HG03342 (cell line): Measurements from ENCODE around the gene HOXB2.
"Not testable (repeated sequence)": the region's sequence is repeated elsewhere in the genome, so short reads cannot be mapped to it uniquely, and the experiment has no call there.

ENCODE experiments used
- ATAC-seq: cut with Tn5 transposase; IDR thresholded peaks from one replicate; pipeline ENCODE4 v1.9.1; 2021; ENCODE audit warnings: mild to moderate bottlenecking, moderate library complexity; ENCODE audit not compliant: unreplicated experiment

Gene HOXB2

DNA sequence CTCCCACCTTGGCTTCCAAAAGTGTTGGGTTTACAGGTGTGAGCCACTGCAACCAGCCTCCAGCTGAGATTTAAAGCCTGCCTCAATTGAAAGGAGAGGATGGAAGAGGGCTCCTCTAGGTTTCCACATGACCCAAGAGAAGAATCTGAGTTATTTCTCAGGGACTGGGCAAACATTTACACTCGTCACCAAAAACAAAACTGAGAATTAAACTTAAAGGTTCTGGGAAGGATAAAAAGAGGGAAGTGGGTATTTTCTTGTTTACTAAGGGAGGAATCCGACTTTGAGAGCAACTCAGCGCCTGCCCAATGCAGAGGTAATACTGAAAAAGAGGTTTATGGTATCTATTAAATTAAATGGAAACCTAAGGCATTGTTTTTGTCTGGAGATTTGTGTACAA lies 27.4 kb downstream of the HOXB2 start:
- ATAC-seq = no peak

DNA sequence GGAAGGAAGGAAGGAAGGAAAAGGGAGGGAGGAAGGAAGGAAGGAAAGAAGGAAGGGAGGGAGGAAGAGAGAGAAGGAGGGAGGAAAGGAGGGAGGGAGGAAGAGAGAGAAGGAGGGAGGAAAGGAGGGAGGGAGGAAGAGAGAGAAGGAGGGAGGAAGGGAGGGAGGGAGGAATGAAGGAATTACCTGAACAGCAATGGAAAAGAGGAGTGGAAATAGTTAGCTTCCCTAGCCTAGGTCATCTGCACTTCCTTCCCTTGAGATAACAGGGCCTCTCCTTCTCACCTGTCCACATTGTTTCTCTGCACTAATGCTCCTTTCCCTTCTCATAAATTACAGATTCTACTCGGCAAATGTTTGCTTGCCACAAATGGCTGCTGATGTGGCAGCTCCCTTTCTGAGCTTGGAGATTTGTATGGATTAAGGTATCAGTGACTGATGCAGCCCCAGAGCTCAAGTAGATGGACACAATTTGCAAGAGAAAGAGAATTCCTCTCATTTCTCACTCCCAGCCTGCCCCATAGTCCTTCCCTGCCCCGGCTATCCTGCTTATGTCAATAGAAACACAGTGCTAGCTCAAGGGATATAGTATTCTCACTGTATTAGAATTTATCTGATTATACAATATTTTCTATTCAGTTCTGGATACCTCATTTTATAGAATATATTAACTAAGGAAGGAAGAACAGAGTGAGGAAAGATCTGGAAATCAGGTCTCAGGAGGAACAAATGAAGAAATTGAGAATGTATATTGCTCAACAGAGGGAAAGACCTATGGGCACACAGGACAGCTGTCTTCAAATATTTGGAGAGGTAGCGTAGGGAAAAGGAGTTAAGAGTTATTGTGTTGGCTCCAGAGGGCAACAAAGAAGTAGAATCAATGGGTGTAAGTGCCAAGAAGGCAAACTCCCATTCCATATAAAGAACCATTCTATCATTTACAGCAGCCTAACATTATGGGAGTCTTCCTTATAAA lies 28.7 kb downstream of the HOXB2 start:
- no peak for ATAC-seq

DNA sequence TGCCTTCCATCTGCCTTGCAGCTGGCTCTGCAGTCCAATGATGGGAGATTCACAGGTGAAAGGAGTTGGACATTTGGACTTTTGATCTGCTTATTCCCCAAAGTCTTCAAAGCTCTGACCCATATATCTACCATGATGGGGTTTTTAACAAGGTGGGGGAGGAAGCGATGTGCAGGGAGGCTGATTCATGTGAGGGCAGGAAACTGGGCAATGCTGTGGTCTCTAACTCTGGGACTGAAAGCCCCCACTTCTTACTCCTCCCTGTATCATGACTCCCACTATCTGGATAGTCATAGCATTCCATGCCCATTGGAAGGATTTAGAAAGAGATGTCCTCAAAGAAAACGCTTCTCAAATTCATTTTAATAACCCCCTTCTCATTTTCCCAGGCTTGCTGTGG lies 30.4 kb downstream of the HOXB2 start:
- ATAC-seq = no peak

DNA sequence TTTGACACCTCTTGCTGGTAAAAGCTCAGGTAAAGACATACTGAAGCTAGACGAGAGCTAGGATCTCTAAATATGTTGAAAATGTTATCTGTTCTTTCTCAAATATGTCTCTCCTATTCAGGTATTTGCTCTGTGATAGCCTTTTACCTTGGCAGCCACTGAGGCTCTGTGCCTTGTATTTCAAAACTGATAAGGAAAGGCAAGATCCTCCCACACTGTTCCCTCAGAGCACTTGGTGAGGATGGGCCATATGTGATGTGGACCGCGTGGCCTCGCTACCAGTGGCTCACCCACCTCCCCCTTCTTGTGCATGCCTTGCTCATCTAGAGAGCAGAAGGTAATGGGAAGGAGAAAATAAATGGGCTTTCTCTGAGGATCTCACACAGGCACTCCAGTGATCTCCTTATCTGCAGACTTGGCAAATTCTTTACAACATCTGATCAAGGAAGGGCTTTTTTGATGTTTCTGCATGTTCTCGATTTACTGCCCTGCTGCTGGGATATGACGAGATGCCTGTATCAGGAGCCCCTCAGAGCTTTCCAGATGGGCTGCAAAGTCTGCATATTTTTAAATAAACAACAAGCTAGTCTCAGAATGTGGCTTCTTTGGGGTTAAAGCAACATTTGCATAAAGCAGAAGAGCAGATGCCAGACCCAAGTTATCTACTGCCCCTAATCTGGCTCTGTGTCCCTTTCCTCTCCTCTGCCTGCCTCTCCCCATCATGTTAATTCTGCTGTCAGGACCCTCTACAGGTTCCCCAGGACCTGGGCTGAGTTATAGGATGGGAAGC lies 31.0 kb downstream of the HOXB2 start:
- no peak for ATAC-seq

DNA sequence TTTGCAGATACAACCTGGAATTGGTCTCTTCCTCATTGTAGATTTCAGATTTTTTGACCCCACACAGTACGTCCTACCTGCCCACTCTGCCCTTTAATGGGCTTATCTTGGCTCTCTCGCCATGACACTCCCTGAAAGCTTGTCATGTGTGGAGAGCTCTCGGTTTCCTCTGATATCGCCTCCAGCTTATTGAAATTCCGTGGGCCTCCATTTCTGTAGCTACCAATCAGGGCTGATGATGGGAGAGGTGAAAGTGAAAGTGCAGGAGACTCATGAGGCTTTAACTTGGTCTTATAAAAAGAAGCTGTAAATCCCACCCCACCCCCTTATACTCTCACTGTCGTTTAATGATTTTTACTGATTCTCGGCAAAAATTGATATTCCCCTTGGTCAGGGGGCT lies 31.8 kb downstream of the HOXB2 start:
- ATAC-seq = no peak

DNA sequence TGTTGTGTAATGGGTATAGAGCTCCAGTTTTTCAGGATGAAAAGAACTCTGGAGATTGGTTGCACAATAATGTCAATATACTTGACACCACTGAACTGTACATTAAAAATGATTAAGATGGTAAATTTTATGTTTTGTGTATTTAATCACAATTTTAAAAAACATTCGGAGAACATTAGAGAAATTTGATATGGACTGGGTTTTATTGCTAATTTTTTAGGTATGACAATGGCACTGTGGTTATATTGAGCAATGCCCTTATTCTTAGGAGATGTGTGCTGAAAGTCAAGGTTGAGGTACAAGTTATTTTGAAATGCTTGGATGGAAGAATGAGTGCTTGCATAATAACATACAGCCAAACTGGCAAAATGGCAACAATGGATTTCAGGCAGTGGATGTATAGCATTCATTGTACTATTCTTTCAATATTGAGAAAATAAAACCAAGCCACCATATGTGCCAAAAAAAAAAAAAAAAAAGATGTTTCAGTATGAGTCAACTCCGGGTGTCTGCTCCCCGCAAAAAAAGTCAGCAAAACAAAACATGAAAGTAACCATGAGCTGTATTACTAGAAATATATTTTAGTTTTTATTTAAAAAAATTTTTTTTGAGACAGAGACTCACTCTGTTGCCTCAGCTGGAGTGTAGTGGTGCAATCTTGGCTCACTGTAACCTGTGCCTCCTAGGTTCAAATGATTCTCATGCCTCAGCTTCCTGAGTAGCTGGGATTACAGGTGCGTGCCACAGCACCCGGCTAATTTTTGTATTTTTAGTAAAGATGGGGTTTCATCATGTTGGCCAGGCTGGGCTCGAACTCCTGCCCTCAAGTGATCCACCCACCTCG lies 33.9 kb downstream of the HOXB2 start:
- ATAC-seq = peak; percentile 41

DNA sequence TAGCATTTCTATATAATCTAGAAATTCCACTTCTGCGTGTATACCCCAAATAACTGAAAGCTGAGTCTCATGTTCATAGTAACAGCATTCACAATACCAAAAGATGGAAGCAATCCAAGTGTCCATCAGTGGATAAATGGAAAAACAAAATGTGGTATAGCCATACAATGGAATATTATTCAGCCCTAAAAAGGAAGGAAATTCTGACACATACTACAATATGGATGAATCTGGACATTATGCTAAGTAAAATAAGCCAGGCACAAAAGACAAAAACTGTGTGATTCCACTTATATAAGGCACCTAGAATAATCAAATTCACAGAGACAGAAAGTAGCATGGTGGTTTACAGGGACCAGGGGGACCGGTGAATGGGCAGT lies 34.5 kb downstream of the HOXB2 start:
- no peak for ATAC-seq

DNA sequence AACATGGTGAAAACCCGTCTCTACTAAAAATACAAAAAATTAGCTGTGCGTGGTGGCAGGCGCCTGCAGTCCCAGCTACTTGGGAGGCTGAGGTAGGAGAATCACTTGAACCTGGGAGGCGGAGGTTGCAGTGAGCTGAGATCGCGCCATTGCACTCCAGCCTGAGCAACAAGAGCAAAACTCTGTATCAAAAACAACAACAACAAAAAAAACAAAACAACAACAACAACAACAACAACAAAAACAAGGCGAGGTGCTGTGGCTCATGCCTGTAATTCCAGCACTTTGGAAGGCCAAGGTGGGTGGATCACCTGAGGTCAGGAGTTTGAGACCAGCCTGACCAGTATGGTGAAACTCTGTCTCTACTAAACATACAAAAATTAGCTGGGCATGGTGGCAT lies 35.2 kb downstream of the HOXB2 start:
- not testable (repeated sequence) for ATAC-seq

DNA sequence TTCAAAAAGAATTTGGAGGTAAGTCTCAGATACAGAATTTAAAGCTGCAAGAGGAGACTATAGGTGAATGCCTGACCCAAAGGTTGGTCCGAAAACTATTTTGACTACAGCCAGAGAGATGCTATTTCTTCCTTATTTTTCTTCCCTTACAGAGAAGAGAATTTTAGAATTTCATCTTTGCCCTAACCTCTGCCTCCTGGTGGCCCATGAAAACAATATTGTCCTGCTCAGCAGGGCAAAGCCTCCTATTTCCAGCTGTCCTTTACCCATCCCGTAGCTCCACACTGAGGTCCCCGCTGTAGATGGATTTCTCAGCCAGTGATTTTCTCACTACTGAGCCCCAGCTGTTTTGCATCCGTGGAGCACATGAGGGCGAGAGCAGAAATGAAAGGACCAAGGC lies 38.7 kb downstream of the HOXB2 start:
- ATAC-seq = no peak

DNA sequence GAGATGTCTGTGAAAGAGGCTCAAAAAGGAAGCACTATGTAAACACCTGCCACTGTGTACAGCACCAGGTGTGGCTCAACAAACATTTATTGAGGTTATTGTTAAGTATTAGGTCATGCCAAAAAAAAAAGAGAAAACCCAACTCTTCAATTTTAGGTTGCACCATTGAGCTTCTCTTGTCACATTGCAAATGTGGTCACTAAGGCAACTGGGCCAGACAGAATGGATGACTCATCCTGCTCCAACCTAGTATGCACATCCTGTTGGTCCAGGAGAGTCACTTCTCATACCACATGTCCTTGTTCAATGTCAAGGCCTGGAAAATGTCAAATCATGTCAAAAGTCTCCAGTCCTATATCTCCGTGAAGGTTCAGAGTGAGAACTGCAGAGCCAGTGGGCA lies 39.1 kb downstream of the HOXB2 start:
- ATAC-seq = peak; percentile 86

DNA sequence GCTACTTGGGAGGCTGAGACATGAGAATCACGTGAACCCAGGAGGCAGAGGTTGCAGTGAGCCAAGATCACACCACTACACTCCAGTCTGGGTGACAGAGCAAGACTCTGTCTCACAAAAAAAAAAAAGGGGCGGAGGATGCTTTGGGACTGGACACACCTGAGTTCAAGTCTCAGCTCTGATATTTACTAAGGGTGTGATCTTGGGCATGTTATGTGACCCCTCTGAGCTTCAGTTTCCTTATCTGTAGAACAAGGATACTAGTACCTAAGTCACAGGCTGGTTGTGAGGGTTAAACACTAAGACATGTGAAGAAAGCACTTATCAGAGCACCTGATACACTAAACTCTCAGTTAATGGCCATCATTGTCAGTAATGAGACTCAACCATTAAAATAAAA lies 40.0 kb downstream of the HOXB2 start:
- ATAC-seq = no peak

DNA sequence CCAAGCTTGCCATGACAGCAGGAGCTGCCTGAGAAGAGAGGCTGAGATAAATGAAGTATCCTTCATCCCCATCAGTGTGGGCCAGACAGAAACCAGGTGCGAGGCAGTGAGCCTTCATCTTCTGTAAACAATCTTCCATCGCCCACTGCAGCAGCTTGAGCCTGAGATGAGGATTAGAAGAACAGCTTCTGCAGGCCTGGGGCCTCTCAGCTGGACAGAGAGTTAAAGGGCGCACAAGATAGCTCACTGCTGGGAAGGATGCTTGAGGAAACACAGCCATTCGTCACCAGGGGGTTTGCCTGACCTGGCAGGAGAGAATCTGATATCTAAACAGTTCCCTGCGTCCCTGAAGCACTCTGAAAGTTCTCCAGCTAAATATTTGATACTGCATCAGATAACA lies 41.2 kb downstream of the HOXB2 start:
- no peak for ATAC-seq

DNA sequence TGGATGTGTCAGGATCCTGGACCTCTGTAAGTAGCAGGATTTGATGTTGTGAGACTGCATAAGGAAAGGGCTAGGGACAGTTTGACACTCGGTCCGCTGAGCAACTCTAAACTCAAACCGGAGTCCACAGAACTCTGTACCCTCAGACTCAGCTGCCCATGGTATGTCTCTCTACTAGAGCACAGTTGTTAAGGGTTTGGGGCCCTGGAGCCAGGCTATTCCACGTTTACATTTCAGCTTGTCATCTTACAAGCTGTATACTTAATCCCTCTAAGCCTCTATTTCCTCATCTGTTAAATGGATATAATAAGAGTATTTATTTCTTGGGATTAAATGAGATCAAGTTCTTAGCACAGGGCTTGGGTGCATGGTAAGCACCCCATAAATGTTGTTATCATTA lies 42.0 kb downstream of the HOXB2 start:
- no peak for ATAC-seq

DNA sequence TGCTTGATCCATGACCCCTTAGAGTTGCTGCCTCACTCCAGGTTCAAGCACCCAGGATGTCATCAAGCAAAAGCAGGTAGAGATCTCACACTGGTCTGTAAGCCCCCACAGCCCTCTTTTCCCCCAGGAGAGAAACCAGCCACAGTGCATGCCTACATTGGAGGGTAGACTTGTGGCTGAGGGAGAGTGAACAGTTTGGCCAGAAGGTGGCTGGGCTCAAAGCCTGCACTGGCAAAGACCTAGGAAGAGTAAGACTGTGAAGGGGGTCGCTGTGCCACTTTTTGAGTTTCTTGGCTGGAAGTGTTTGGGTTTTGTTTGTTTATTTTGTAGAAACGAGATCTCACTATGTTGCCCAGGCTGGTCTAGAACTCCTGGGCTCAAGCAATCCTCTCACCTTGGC lies 42.6 kb downstream of the HOXB2 start:
- no peak for ATAC-seq

DNA sequence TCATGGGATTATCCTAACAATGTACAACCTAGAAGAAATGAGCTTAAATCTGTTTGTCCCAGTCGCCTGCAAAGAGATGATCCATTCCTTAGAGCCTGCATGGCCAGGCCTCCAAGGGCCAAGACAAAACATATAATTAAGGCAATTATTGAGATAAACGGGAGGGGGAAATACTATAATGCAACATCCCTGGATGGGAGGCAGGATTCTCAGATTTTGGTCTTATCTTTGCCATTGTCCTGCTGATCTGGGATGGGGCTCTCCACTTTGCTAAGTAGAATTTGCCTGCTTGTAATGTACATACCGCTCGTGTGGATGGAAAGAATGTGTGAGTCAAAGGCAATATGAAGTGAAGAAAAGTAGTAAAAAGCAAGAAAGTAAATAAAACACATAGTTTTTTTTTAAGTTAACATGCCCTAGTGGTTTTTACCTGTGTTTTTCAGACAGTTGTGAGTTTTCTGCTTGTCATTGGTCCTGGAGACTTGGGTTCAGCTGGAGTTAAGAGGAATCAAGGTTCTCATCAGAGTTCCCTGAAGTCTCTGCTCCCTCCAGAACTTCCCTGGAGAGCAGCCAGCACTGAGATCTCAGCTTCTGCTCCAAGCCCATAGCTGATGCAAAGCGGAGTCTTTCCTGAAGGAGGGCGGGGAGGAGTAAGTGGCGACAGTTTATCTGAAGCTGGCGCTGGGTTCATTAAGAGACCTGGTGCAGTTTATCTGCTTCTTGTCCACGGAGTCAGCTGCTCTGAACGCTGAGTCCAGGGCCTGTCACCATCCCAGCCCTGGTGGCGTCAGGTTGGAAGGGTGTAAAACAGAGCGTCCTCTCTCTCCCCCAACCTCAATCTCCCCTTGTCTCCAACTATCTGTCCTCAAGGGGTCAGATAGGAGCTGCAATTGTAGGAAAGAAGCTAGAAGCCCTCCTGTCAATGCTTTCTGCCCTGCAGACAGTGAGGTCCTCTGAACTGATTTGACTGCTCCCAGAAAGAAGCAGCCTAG lies 44.2 kb downstream of the HOXB2 start:
- no peak for ATAC-seq

DNA sequence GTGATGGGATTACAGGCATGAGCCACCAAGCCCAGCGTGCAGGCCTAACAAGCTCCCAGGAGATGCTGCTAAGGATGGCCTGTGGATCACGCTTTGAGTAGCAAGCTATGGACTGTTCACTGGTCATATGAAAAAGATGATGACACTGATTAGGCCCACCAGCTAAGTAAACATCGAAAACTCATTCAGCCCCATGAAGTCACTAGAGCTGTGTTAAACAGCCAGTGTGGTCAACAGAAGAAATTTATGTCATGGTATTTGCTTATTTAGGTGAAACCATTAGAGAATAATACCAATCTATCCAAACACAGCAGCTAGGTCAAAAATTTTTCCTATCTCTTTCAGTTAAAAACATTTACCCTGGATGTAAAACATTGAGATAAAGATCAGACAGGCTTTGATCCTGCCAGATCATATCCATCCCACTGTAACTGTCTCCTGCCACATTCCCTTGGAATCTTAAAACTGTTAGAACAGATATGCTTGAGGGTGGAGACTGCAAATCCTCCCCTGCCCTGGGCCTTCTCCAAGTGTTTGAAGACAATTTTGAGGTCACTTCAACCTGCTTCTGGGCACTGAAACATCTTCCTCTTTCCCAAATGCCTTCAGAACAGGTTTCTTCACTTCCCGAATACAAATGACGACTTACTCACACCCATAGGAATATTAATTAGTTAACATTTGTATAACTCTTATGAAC lies 45.0 kb downstream of the HOXB2 start:
- ATAC-seq = no peak

DNA sequence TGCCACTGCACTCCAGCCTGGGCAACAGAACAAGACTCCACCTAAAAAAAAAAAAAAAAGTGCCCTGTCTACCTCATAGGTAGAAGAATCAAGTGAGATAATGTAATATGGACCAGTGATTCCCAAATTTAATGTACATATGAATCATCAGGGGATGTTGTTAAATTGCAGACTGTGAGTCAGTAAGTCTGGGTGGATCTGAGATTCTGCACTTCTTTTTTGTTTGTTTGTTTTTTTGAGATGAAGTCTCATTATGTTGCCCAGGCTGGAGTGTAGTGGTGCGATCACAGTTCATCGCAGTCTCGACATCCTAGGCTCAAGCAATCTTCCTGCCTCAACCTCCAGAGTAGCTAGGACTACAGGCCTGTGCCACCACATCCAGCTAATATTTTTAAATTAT lies 45.7 kb downstream of the HOXB2 start:
- no peak for ATAC-seq

DNA sequence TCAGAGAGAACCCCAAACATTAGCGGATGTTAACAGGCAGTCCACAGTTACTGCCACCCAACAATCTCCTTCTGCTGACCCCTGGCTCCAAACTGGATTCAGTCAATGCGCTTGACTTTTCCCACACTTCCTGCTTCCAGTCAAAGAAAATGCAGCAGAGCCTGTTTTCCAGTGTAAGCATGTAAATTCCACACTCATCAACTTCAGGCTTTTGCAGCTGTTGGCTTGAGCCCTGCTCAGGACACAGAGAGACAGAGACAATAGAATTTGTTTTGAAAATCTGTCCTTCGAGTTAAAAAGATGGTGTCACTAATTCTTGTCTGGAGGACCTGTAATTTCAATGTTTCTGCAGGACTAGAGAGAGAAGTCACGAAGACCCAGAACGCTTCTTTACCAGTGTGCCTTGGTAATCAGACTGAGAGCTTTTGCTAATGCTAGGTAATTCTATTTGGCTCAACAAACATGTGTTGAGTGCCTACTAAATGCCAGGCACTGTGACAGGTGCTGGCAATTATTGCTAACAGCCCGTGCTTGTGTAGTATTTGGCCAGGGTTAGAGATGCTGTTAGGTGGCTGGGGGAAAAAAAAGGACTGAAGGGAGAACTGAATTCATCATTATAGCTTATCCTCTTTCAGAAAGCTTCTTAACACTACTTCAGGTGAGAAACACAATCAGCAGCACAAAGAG lies 46.6 kb downstream of the HOXB2 start:
- ATAC-seq = no peak

DNA sequence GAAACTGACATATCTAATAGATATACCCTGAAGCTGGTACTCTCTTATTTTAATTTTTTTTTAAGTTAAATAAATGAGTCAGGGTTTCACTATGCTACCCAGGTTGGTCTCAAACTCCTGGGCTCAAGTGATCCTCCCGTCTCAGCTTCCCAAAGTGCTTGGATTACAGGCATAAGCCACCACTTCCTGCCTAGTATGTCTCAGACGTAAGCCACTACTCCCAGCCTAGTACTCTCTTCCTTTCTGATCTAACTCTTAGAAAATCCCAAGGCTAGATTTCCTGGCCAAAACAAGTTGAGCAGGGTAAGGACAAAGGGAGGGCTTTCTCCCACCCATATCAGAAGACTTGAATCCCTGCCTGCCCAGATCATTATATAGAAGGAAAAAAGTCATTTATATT lies 47.8 kb downstream of the HOXB2 start:
- ATAC-seq = no peak
